Vagina (tissue), 2 donors: ENCODE data around the gene RSKR.

Source experiments
- CTCF ChIP-seq, 3 experiments: fragments of 450-650 bp in 2 of 3; fragments of 200-600 bp in 1 of 3; sonication (generic) in 1 of 3; IDR thresholded peaks; one replicate each; pipeline ENCODE4 v1.5.1; 2017 to 2019; ENCODE audit warnings: antibody characterized with exemption in 3 of 3, mild to moderate bottlenecking in 2 of 3, moderate library complexity in 2 of 3
- POLR2AphosphoS5 ChIP-seq, 2 donors: sonication (generic); formaldehyde crosslinking; IDR thresholded peaks; one replicate each; pipeline ENCODE4 v1.9.0; 2017; ENCODE audit warnings: antibody characterized with exemption in 2 of 2, mild to moderate bottlenecking in 2 of 2, low read depth in 1 of 2; ENCODE audit not compliant: insufficient read depth in 1 of 2

GRCh38 chr17:28582513-28582912 lies 31.5 kb downstream of the RSKR start:
- no peak for TF ChIP-seq CTCF (IDR thresholded peaks at IDR 0.05)
- no peak for TF ChIP-seq POLR2AphosphoS5 (IDR thresholded peaks at IDR 0.05; ENCODE audit: insufficient read depth in 1 of 2, low read depth in 1 of 2)
